HG03196 (cell line): ENCODE results near the gene SLC16A11.
"Not testable (repeated sequence)": the region's sequence is repeated elsewhere in the genome, so short reads cannot be mapped to it uniquely, and the experiment has no call there.

Experiments used
- ATAC-seq: cut with Tn5 transposase; IDR thresholded peaks from one replicate; pipeline ENCODE4 v1.9.1; 2021; ENCODE audit not compliant: unreplicated experiment

SLC16A11 gene

GRCh38 chr17:7011415-7011814 is 32.5 kb downstream of the SLC16A11 start:
- no peak for ATAC-seq

- ATAC-seq = no peak
Observed at GRCh38 chr17:7010523-7010922, 33.4 kb downstream of the SLC16A11 start.

- no peak for ATAC-seq
Observed at GRCh38 chr17:7007143-7007542, 36.7 kb downstream of the SLC16A11 start.

GRCh38 chr17:7005716-7006115 is 38.2 kb downstream of the SLC16A11 start:
- no peak for ATAC-seq

- no peak for ATAC-seq
Observed at GRCh38 chr17:7004398-7005253, 39.3 kb downstream of the SLC16A11 start.

GRCh38 chr17:7003745-7004144 is 40.1 kb downstream of the SLC16A11 start:
- ATAC-seq = no peak

- no peak for ATAC-seq
Observed at GRCh38 chr17:7002288-7003047, 41.4 kb downstream of the SLC16A11 start.

GRCh38 chr17:7001318-7001961 is 42.5 kb downstream of the SLC16A11 start:
- no peak for ATAC-seq

GRCh38 chr17:6998855-6999508 is 44.9 kb downstream of the SLC16A11 start:
- no peak for ATAC-seq

GRCh38 chr17:6997171-6997570 is 46.7 kb downstream of the SLC16A11 start:
- ATAC-seq = no peak

GRCh38 chr17:6996256-6997011 is 47.5 kb downstream of the SLC16A11 start:
- no peak for ATAC-seq

GRCh38 chr17:6995500-6996255 is 48.2 kb downstream of the SLC16A11 start, which contains the start of gene ALOX12:
Gene ALOX12 (plus strand): TSS chr17:6996049. CDS start chr17:6996118, 69 bp downstream.
- no peak for ATAC-seq

- ATAC-seq = no peak
Observed at GRCh38 chr17:6994666-6995256, 49.1 kb downstream of the SLC16A11 start.

- no peak for ATAC-seq
Observed at GRCh38 chr17:6994118-6994598, 49.7 kb downstream of the SLC16A11 start.

- ATAC-seq = not testable (repeated sequence)
Observed at GRCh38 chr17:6993613-6994056, 50.3 kb downstream of the SLC16A11 start.
